Testis (tissue), 3 donors: Measurements from ENCODE around the gene DISC1. TPM values are rescaled to one million over a fixed set of nuclear protein-coding genes. Genes with fewer than 3 reads are reported as not detected.

Experiments
- DNase-seq: peaks from one replicate; pipeline ENCODE4 v3.0.0-alpha.2; 2019
- H3K27ac ChIP-seq, 2 donors: fragments of 200-600 bp; sonication (generic); one replicate each; pipeline ENCODE4 v1.5.1; 2019
- H3K27me3 ChIP-seq: fragments of 200-600 bp; sonication (generic); one replicate; pipeline ENCODE4 v1.5.1; 2019
- H3K36me3 ChIP-seq: fragments of 200-600 bp; sonication (generic); one replicate; pipeline ENCODE4 v1.5.1; 2017; ENCODE audit warnings: low read depth; ENCODE audit errors: missing control alignments
- H3K4me1 ChIP-seq: fragments of 200-600 bp; sonication (generic); one replicate; pipeline ENCODE4 v1.5.1; 2019
- H3K4me3 ChIP-seq, 2 donors: fragments of 200-600 bp; sonication (generic); one replicate each; pipeline ENCODE4 v1.5.1; 2017 to 2019
- H3K9me3 ChIP-seq: fragments of 200-600 bp; sonication (generic); one replicate; pipeline ENCODE4 v1.5.1; 2017
- CTCF ChIP-seq, 3 experiments: fragments of 450-650 bp in 2 of 3; fragments of 200-600 bp in 1 of 3; sonication (generic) in 1 of 3; IDR thresholded peaks; one replicate each; pipeline ENCODE4 v1.5.1; 2016 to 2019; ENCODE audit warnings: antibody characterized with exemption in 3 of 3, mild to moderate bottlenecking in 2 of 3, moderate library complexity in 1 of 3
- POLR2A ChIP-seq: fragments of 450-650 bp; IDR thresholded peaks from one replicate; pipeline ENCODE4 v1.6.1; 2017; ENCODE audit warnings: antibody characterized with exemption, mild to moderate bottlenecking, moderate library complexity
- WGBS, 2 donors: methylation state at CpG; one replicate each; pipeline ENCODE4 v1.1.5; 2018; 5-methylcytosine and 5-hydroxymethylcytosine counted together
- intact Hi-C: fragments of 100-400 bp; cut with DNase I; formaldehyde crosslinking; loops from one replicate; pipeline ENCODE4 v1.15.1; 2023; ENCODE audit warnings: low total_unique reads
- polyA plus RNA-seq: library from polyadenylated mRNA; stranded (reverse); fragments of 350-450 nt; fragmentation: Illumina TruSeq; extraction: RNeasy Lipid Tissue Mini Kit (QIAGEN cat#74804); gene quantifications from one replicate; pipeline ENCODE4 v1.2.3, GENCODE V29; 2014; ENCODE audit warnings: low read depth, low replicate concordance; ENCODE audit not compliant: insufficient read depth
- total RNA-seq, 2 donors: library from RNA; depleted of rRNA; stranded (reverse); fragments of >200 nt; gene quantifications; one replicate each; pipeline ENCODE4 v1.2.3, GENCODE V29; 2016

The DISC1 gene
- total and polyA plus RNA-seq, 3 donors from 2014 or later = 1.8 to 6.8 (median 5.7) TPM

GRCh38 chr1:231971397-231972110, 345.0 kb downstream of the DISC1 start:
- Histone ChIP-seq H3K27ac (no peak overlapping the region), H3K4me1 (no peaks in the 10 kb centered on the region), H3K9me3 (no peaks in the 10 kb centered on the region), H3K27me3 (no peaks in the 10 kb centered on the region), H3K36me3 (no peaks in the 10 kb centered on the region), H3K4me3 (no peak overlapping the region)
- WGBS, 2 donors = 76 to 86% methylated on average over 12 of the region's 12 CpGs
- DNase-seq = no peak
- TF ChIP-seq POLR2A (no peak), CTCF (IDR thresholded peaks at IDR 0.05) (no peak)
- intact Hi-C loops = no loop called here

GRCh38 chr1:231972111-231972445, 345.5 kb downstream of the DISC1 start:
- Histone ChIP-seq H3K4me3 (no peak overlapping the region), H3K36me3 (no peaks in the 10 kb centered on the region), H3K27ac (no peak overlapping the region), H3K4me1 (no peaks in the 10 kb centered on the region), H3K9me3 (no peaks in the 10 kb centered on the region), H3K27me3 (no peaks in the 10 kb centered on the region)
- WGBS, 2 donors = 93 to 94% methylated on average over 1 of the region's 1 CpG
- DNase-seq = no peak
- intact Hi-C loops = no loop called here
- TF ChIP-seq POLR2A (no peak), CTCF (IDR thresholded peaks at IDR 0.05) (no peak)

- intact Hi-C loops = no loop called here
- no peak for DNase-seq
- no peaks in the 10 kb centered on the region for H3K9me3 ChIP-seq
- no peak overlapping the region for H3K4me3 ChIP-seq
- no peaks in the 10 kb centered on the region for H3K27me3 ChIP-seq
- no peak overlapping the region for H3K27ac ChIP-seq
- no peak for TF ChIP-seq POLR2A
- no peak for TF ChIP-seq CTCF (IDR thresholded peaks at IDR 0.05)
- H3K4me1 ChIP-seq = no peaks in the 10 kb centered on the region
- 81 to 83% methylated on average over 5 of the region's 5 CpGs for WGBS, 2 donors
- no peaks in the 10 kb centered on the region for H3K36me3 ChIP-seq
Measured at GRCh38 chr1:231973830-231974229, 347.2 kb downstream of the DISC1 start.

- intact Hi-C loops = no loop called here
Measured at GRCh38 chr1:231976231-231976630, 349.6 kb downstream of the DISC1 start.

More at GRCh38 chr1:231976231-231976630, 349.6 kb downstream of the DISC1 start:
- DNase-seq = no peak
- no peaks in the 10 kb centered on the region for H3K36me3 ChIP-seq
- H3K4me1 ChIP-seq = no peaks in the 10 kb centered on the region
- no peaks in the 10 kb centered on the region for H3K27me3 ChIP-seq
- no peak overlapping the region for H3K4me3 ChIP-seq
- no peaks in the 10 kb centered on the region for H3K9me3 ChIP-seq
- no peak overlapping the region for H3K27ac ChIP-seq
- WGBS, 2 donors = 93 to 94% methylated on average over 4 of the region's 4 CpGs
- TF ChIP-seq POLR2A (no peak), CTCF (IDR thresholded peaks at IDR 0.05) (no peak)
